Liver (tissue), 3 donors: ENCODE measurements around the gene SFTA2.

Experiments
- RAD21 ChIP-seq, 2 donors: IDR thresholded peaks; 2 replicates each; pipeline ENCODE4 v1.6.1; 2016; ENCODE audit warnings: antibody characterized with exemption in 2 of 2, mild to moderate bottlenecking in 2 of 2
- TF ChIP-seq, protein P1 (sequence below): fragments of 150-350 bp; IDR thresholded peaks from 2 replicates; pipeline ENCODE4 v1.5.1; 2017; ENCODE audit warnings: improper control_type of control experiment, low read depth, low read length; ENCODE audit not compliant: missing input control
- donor health status: healthy.
- donor health status: healthy.

DNA sequence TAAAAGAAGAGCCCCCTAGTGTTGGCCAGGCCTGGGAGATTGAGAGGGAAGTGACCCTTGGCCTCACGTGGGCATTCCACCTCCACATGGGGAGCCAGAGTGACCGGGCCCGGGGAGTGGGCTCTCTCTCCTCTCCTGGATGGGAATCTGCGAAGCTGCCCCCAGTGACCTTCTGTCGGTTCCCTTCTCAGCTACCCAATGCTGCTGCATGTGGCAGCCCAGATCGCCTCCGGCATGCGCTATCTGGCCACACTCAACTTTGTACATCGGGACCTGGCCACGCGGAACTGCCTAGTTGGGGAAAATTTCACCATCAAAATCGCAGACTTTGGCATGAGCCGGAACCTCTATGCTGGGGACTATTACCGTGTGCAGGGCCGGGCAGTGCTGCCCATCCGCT lies 34.1 kb downstream of the SFTA2 start:
- TF ChIP-seq RAD21 (IDR thresholded peaks at IDR 0.05) = no peak
- TF ChIP-seq, protein P1, sequence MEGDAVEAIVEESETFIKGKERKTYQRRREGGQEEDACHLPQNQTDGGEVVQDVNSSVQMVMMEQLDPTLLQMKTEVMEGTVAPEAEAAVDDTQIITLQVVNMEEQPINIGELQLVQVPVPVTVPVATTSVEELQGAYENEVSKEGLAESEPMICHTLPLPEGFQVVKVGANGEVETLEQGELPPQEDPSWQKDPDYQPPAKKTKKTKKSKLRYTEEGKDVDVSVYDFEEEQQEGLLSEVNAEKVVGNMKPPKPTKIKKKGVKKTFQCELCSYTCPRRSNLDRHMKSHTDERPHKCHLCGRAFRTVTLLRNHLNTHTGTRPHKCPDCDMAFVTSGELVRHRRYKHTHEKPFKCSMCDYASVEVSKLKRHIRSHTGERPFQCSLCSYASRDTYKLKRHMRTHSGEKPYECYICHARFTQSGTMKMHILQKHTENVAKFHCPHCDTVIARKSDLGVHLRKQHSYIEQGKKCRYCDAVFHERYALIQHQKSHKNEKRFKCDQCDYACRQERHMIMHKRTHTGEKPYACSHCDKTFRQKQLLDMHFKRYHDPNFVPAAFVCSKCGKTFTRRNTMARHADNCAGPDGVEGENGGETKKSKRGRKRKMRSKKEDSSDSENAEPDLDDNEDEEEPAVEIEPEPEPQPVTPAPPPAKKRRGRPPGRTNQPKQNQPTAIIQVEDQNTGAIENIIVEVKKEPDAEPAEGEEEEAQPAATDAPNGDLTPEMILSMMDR = no peak
